Testis (tissue), 3 donors: ENCODE data around the gene EXOC2. TPM values are rescaled to one million over a fixed set of nuclear protein-coding genes. Genes with fewer than 3 reads are reported as not detected.

Experiments used
- DNase-seq: peaks from one replicate; pipeline ENCODE4 v3.0.0-alpha.2; 2019
- H3K27ac ChIP-seq, 2 donors: fragments of 200-600 bp; sonication (generic); one replicate each; pipeline ENCODE4 v1.5.1; 2019
- H3K27me3 ChIP-seq: fragments of 200-600 bp; sonication (generic); one replicate; pipeline ENCODE4 v1.5.1; 2019
- H3K36me3 ChIP-seq: fragments of 200-600 bp; sonication (generic); one replicate; pipeline ENCODE4 v1.5.1; 2017; ENCODE audit warnings: low read depth; ENCODE audit errors: missing control alignments
- H3K4me1 ChIP-seq: fragments of 200-600 bp; sonication (generic); one replicate; pipeline ENCODE4 v1.5.1; 2019
- H3K4me3 ChIP-seq, 2 donors: fragments of 200-600 bp; sonication (generic); one replicate each; pipeline ENCODE4 v1.5.1; 2017 to 2019
- H3K9me3 ChIP-seq: fragments of 200-600 bp; sonication (generic); one replicate; pipeline ENCODE4 v1.5.1; 2017
- CTCF ChIP-seq, 3 experiments: fragments of 450-650 bp in 2 of 3; fragments of 200-600 bp in 1 of 3; sonication (generic) in 1 of 3; IDR thresholded peaks; one replicate each; pipeline ENCODE4 v1.5.1; 2016 to 2019; ENCODE audit warnings: antibody characterized with exemption in 3 of 3, mild to moderate bottlenecking in 2 of 3, moderate library complexity in 1 of 3
- POLR2A ChIP-seq: fragments of 450-650 bp; IDR thresholded peaks from one replicate; pipeline ENCODE4 v1.6.1; 2017; ENCODE audit warnings: antibody characterized with exemption, mild to moderate bottlenecking, moderate library complexity
- WGBS, 2 donors: methylation state at CpG; one replicate each; pipeline ENCODE4 v1.1.5; 2018; 5-methylcytosine and 5-hydroxymethylcytosine counted together
- intact Hi-C: fragments of 100-400 bp; cut with DNase I; formaldehyde crosslinking; loops from one replicate; pipeline ENCODE4 v1.15.1; 2023; ENCODE audit warnings: low total_unique reads
- polyA plus RNA-seq: library from polyadenylated mRNA; stranded (reverse); fragments of 350-450 nt; fragmentation: Illumina TruSeq; extraction: RNeasy Lipid Tissue Mini Kit (QIAGEN cat#74804); gene quantifications from one replicate; pipeline ENCODE4 v1.2.3, GENCODE V29; 2014; ENCODE audit warnings: low read depth, low replicate concordance; ENCODE audit not compliant: insufficient read depth
- total RNA-seq, 2 donors: library from RNA; depleted of rRNA; stranded (reverse); fragments of >200 nt; gene quantifications; one replicate each; pipeline ENCODE4 v1.2.3, GENCODE V29; 2016

The EXOC2 gene
- total and polyA plus RNA-seq, 3 donors from 2014 or later, result 32.8 to 51.0 (median 44.3) TPM

GRCh38 chr6:589090-589489 lies 103.8 kb downstream of the EXOC2 start:
- no peak overlapping the region for H3K4me3 ChIP-seq
- no peak overlapping the region for H3K27ac ChIP-seq
- H3K27me3 ChIP-seq, result no peaks in the 10 kb centered on the region
- H3K9me3 ChIP-seq, result no peaks in the 10 kb centered on the region
- intact Hi-C loops, result no loop called here
- H3K36me3 ChIP-seq, result no peaks in the 10 kb centered on the region
- no peak for TF ChIP-seq POLR2A
- 95 to 97% methylated on average over 22 of the region's 22 CpGs for WGBS, 2 donors
- no peak for DNase-seq
- H3K4me1 ChIP-seq, result peaks cover 5% of the 10 kb centered on the region

GRCh38 chr6:586553-586952 lies 106.4 kb downstream of the EXOC2 start:
- no peak for DNase-seq
- Histone ChIP-seq H3K27ac (no peak overlapping the region), H3K36me3 (no peaks in the 10 kb centered on the region), H3K27me3 (no peaks in the 10 kb centered on the region), H3K4me1 (no peaks in the 10 kb centered on the region), H3K9me3 (no peaks in the 10 kb centered on the region), H3K4me3 (no peak overlapping the region)
- TF ChIP-seq POLR2A, result no peak
- TF ChIP-seq CTCF (IDR thresholded peaks at IDR 0.05), result no peak
- 92% methylated on average over 7 of the region's 7 CpGs for WGBS, 2 donors
- intact Hi-C loops, result no loop called here

GRCh38 chr6:583635-584034 lies 109.3 kb downstream of the EXOC2 start:
- H3K27me3 ChIP-seq, result no peaks in the 10 kb centered on the region
- no peak for TF ChIP-seq CTCF (IDR thresholded peaks at IDR 0.05)
- 66 to 80% methylated on average over 6 of the region's 6 CpGs for WGBS, 2 donors
- DNase-seq, result peak; percentile 63
- H3K4me3 ChIP-seq, result no peak overlapping the region
- H3K9me3 ChIP-seq, result no peaks in the 10 kb centered on the region
- no peaks in the 10 kb centered on the region for H3K4me1 ChIP-seq
- no peak overlapping the region for H3K27ac ChIP-seq
- H3K36me3 ChIP-seq, result no peaks in the 10 kb centered on the region
- intact Hi-C loops, result no loop called here

- no peak overlapping the region for H3K27ac ChIP-seq
- no peaks in the 10 kb centered on the region for H3K27me3 ChIP-seq
- intact Hi-C loops, result no loop called here
- no peaks in the 10 kb centered on the region for H3K4me1 ChIP-seq
- WGBS, 2 donors, result 74 to 82% methylated on average over 1 of the region's 1 CpG
- H3K9me3 ChIP-seq, result no peaks in the 10 kb centered on the region
- H3K4me3 ChIP-seq, result no peak overlapping the region
- no peak for DNase-seq
- H3K36me3 ChIP-seq, result no peaks in the 10 kb centered on the region
- TF ChIP-seq POLR2A (no peak), CTCF (IDR thresholded peaks at IDR 0.05) (no peak)
These were observed 109.8 kb downstream of the EXOC2 start for GRCh38 chr6:583116-583515.

GRCh38 chr6:582370-582769 lies 110.6 kb downstream of the EXOC2 start:
- intact Hi-C loops, result no loop called here
- TF ChIP-seq POLR2A, result no peak
- no peak for TF ChIP-seq CTCF (IDR thresholded peaks at IDR 0.05)
- no peaks in the 10 kb centered on the region for H3K27me3 ChIP-seq
- no peaks in the 10 kb centered on the region for H3K36me3 ChIP-seq
- DNase-seq, result no peak
- no peak overlapping the region for H3K27ac ChIP-seq
- no peaks in the 10 kb centered on the region for H3K9me3 ChIP-seq
- WGBS, 2 donors, result 81 to 90% methylated on average over 12 of the region's 12 CpGs
- no peak overlapping the region for H3K4me3 ChIP-seq
- no peaks in the 10 kb centered on the region for H3K4me1 ChIP-seq
